HG02938 (cell line): ENCODE results near the gene DDR1.

Source experiments
- ATAC-seq: cut with Tn5 transposase; IDR thresholded peaks from one replicate; pipeline ENCODE4 v1.9.1; 2021; ENCODE audit warnings: mild to moderate bottlenecking, moderate library complexity; ENCODE audit not compliant: unreplicated experiment

Gene DDR1

DNA sequence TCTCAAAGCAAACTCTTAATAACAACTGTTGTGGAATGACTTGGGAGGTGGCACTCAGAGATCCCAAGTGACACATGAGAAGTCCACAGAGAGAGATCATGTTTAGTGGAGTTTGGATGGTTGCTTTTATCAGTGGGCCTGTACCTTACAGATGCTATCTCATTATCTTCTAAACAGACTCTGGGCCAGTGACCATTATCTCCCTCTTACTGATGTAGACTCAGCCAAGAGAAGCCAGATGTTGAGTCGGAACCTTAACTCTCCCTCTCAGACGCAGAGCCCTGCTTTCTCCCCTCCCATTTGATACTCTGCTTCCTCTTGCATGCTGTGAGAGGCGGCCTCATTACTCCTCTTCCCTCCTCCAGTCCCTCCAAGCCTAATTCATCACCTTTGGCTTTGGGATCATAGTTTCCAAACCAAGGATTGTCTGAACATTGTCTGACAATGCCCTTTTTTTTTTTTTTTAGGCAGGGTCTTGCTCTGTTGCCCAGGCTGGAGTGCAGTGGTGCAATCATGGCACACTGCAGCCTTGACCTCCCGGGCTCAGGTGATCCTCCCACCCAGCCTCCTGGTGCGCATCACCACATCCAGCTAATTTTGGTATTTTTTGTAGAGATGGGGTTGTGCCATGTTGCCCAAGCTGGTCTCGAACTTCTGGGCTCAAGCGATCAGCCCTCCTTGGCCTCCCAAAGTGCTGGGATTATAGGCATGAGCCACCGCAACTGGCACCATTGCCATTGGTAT, 4.5 kb upstream of the DDR1 start:
- no peak for ATAC-seq

DNA sequence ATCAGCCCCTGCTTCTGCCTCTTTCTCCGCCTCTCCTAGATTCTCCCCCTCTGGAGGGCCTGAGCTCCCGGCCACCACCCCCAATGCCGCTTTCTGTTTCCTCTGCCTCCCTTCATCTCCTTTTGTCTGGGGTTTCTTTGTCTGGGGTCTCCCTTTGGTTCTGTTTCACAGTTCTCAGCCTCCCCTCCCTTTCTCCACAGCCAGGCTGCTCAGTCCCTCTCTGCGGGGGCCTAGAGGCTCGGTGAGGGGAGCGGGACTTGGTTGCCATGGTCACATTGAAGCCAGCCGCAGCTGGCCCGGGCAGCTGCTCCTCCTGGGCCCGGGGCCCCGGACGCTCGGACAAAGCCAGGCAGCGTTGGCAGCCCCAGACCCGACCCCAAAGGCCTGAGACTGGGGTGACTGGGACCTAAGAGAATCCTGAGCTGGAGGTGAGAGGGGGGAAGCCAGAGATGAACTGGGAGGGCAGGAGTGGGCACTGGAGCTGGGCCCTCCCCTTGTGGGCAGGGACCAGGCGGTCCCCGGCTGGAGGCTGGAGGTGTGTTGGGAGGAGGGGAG, 3.5 kb upstream of the DDR1 start:
- ATAC-seq = no peak

DNA sequence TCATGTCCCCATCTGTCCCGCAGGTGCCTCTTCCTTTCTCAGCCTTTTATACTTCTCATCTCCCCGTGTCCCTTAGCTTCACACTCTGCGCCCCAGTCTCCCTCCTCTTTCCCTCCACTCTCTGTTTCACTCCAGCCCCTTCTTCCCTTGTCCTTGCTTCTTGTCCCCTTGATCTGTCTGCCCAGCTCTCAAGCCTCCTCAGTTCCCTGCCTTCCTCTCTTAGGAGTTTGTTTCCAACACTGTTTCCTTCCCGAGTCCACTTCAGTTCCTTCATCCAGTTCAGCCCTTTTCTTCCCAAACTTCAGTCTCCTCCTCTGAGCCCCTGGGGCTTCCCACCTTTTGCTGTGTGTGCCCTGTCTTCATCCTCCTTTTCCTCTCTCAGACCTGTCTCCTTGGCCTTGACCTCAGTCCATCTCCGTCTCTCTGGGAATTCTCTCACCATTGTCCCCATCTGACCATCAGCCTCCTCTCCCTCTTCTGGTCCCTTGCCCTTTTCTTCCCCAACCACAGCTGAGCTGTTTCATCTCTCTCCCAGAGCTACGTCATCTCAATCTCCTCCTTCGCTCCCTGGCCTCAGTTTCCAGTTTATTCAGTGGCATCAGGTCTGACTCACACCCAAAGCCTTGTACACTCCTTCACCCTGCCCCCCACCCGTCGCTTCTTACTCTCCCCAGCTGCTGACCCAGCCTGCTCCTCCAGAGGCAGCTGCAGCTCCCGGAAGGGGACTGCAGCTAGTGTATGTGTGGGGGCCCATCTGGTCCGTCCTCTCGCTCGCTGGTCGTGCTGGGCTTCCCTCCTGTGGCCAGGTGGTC, 2.7 kb upstream of the DDR1 start:
- ATAC-seq = no peak

DNA sequence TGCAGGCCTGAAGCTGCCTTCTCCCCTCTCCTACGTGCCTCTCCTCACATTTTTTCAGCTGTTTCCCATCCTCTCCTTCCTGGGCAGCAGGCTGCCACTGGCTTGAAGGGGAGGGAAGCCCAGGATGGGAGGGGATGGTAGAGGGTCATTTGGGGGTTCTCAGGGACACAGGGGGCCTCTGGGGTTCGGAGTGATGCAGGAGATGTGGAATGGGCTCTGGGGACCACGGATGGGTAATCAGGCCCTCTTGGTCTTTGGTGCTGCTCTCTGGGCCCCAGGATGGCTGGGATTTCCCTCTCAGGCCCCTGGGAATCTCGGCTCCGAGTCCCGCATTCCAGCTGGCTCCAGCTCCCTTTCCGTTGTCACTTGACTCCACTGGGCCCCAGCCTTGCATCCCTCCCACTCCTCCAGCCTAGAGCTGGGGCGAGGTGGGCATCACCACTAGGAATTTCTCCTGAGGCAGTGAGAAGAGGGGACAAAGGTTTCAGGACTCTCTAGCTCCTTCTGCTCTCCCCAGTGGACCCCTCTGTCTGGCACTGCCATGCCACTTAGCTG, 2.0 kb upstream of the DDR1 start:
- ATAC-seq = no peak

DNA sequence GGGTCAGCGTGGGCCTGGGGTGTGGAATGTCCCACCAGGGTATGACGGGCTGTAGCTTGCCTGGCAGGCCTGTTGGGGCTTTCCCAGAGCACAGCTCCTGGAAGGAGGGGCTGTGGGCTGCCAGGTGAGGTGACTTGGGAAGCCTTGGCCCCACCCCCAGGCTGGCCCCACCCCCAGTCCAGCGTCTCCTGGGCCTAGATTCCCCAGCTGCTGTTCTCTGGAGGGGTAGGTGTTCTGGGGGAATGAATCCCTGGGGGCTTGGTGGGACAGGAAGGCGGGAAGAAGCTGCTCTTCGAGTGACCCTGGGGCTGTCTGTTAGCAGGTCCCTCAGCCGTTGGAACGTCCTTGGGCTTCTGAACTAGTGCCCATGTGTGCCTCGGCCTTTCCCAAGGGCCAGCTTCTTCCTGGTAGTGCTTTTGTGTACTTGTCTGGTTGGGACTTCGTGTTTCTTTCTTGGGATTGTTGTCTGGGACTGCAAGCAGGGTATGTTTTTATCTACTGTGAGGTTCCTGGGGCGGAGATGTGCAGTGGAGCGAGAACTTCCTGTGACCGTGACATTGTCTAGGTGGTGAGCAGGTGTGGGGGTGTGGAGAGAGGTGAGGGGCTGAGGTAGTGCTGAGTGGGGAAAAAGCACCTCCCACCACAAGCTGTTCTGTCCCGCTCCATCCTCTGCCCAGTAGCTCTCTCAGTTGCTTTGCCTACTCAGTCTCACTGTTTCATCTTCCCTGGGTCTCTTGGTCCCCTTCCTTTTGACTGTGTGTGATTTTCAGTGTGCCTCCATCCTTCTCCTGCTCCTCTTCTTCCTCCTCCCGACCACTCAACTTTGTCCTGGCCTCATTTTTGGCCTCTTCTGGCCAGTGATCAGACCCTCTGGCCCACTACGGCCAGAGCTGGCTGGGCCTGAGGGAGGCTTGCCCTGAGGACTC, 1.3 kb upstream of the DDR1 start:
- no peak for ATAC-seq

DNA sequence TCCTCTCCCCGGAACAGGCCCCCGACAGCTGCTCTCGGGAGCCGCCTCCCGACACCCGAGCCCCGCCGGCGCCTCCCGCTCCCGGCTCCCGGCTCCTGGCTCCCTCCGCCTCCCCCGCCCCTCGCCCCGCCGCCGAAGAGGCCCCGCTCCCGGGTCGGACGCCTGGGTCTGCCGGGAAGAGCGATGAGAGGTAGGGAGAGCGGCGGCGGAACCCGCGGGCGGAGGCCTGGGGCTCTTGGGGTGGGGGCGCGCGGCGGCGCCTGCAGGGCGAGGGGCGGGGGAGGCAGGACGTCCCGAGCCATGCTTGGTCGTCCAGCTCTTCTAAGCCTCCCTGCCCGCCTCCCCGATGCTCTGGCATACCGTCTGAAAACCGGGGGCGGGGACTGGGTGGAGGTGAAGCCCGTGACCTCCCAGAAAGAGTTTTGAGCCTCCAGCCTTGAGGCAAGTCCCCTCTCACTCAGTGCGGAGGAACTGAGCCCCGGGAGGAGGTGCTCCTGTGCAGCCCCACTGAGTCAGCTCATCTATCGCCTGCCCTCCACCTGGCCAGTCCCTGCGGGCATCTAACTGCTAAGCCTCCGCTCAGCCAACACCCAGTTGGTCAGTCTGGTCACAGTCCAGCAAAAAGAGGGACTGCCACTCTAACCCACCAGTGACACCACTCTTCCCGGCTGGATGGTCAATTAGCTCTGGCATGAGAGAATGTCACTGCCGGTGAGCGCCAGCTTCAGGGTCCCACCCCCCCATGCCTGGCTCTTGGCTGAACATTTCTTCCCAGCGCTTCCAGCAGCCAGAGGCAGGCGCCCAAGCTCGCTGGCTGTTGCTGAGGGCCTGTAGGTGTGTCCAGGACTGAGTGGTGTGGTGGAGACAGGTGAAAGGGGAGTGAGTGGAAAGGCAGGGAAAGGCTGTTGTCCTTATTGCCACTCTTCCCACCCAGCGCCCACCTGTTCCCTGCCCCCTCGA, 482 bp downstream of the DDR1 start:
- no peak for ATAC-seq

DNA sequence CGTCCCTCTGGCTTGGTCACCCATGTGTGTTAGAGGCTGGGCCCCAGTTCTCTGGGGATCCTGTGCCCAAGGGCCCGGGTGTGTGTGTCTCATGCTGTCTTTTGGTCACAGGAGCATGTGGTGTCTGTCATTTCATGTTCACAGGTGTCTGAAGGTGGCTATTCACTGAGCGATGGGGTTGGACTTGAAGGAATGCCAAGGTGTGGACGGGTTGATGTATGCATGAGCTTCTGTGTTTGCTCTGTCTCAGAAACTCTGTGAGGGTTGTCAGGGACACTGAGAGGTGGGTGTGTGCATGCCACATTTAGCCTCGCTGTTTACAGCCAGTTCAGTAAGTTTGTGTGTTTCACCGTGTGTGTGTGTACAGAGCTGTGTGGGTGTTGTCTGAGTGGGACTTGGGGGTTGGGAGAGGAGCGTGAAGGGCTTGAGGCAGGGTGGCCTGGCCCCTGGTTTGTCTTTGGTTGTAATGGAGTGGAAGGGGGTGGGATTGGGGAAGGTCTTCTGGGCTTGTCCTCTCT, 1.2 kb downstream of the DDR1 start:
- no peak for ATAC-seq

DNA sequence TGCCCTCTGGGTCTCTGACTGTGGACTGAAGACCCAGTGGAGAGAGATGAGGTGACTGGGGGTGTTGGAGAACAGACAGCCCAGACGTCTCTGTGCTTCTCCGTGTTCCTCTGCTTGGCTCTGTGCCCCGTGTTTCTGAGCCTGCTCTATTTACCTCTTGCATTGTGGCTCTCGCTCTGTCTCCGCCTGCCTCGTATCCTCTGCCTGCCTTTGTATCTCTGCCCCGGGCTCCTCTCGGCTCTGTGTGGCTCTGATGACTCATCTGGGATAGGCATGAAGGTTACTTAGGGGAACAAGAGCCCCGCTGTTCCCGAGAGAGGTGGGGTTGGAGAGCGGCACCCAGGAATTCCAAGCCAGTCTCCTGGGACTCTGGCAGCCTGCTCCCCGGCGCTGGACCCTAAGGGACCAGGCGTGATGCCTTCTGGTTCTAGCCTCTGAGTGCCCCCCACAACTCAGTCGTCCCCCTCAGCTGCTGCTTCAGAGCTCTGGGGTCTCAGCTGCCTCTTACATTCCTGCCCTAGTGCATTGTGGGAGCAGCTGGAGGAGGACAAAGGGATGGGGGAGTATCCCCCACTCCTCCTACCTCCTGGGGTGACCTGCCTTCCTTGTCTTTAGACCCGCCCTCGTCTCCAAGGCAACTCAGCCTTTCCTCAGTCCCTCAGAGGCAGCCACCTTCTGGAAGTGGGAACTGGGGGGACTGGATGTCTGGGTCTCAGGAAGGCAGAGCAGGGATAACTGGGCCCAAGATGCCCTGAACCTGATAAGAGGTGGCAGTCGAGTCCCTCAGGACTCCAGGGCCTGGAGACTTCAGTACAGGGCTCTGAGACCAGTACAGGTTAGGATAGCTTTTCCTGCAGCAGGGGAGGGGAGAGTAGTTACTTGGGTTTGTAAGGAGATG, 1.9 kb downstream of the DDR1 start:
- no peak for ATAC-seq

DNA sequence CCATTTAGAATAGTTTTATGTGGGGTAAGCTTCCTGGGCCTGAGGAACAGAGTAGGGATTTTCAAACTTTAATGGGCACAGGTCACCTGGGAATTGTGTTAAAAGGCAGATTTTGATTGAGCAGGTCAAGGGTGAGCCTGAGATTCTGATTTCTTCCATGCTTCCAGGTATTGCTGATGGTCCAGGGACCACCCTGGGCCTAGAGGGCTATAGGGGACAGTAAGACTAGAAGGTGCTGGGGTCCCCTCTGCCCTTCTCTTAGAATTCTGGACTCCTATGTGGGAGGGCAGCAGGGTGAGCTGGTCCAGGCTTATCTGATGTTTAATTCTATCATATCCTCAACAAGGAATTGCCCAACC, 2.6 kb downstream of the DDR1 start:
- no peak for ATAC-seq

DNA sequence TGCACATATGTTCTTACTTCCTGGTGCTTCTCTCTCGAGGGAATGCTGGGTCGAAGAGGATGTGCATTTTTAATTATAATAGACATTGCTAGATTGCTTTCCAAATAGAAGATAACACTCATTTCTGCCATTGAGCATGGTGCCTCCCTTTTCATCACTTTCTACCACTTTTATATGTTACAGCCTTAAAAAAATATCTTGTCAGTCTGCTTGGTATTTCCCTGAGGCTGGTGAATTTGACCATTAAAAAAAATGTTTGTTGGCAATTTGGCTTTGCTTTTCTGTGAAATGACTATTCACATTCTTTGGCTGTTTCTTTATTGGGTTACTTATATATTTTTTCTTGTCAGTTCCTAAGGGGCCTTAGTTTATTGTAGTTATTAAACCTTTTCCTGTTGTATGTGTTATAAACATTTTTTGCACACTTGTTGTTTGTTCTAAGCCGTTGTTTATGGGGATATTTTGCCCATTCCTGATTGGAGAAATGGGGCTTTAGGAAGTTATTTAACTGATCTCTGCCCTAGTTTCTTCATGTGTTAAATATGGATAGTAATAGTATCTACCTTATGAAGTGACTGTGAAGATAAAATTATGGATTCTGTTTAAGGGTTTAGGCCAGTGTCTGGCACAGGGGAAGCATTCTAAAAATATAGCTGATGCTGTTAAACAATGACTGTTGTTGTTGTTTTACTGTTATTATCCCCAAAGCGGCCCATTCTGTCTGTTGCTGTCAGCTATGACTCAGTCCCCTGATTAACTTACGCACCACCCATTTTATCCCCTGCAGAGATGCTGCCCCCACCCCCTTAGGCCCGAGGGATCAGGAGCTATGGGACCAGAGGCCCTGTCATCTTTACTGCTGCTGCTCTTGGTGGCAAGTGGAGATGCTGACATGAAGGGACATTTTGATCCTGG, 3.8 kb downstream of the DDR1 start:
- ATAC-seq = no peak

DNA sequence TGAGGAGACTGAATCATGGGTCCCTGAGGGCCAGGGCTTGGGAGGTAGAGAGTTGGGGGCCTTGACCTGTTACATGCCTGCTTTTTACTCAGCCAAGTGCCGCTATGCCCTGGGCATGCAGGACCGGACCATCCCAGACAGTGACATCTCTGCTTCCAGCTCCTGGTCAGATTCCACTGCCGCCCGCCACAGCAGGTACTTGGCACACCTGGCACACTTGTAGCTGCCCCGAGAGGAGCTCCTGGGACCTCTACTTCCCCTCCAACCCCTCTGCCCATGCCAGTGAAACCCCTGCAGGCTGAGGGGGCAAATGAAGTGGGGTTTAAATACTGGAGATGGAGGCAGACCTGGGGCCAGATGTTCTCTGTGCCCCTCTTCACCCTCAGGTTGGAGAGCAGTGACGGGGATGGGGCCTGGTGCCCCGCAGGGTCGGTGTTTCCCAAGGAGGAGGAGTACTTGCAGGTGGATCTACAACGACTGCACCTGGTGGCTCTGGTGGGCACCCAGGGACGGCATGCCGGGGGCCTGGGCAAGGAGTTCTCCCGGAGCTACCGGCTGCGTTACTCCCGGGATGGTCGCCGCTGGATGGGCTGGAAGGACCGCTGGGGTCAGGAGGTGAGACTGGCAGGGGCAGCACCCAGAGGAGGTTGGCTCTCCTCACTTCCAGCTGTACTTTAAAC, 4.6 kb downstream of the DDR1 start:
- ATAC-seq = no peak

DNA sequence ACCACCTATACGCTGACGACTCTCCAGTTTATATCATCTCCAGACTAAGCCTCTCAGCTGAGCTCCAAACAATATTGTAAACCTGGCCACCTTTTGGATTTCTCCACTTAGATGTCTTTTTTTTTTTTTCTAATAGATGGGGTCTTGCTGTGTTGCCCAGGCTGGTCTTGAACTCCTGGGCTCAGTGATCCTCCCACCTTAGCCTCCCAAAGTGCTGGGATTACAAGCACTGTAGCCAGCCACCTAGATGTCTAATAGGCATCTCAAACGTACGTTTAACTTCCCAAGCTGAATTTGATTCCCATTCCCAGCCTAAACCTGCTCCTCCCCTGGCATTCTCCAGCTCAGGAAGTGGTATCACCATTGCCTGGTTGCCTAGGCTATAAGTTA, 5.2 kb downstream of the DDR1 start:
- no peak for ATAC-seq

DNA sequence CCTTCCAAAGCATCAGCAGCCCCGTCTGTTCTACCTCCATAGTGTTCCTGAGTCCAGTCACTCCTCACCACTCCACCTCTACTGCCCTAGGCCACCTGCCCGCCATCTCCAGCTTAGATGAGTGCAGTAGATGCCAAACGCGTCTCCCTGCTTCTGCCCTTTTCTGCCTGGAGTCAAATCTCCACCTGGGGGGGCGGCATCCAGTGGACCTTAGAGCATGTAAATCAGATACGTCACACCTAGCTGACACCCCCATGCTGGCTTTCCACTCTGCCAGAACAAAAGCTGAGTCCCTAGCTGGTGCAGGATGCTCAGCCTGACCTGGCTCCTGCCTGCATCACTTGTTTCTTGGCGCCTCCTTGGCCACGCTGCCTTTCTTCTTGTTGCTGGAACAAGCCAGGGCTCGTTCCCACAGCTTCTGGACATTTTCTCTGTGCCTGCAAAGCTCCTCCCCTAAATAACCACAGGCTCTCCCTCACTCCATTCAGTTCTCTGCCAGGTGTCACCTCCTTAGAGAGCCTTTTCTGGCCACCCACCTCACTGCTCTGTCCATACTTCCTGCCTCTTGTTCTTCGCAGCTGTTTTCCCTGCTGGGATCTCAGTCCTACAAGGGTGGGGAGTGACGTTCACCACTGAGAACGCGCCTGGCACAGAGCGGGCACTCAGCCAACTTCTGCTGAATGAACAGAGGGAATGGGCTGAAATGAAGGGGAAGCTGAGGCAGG, 5.8 kb downstream of the DDR1 start:
- no peak for ATAC-seq

DNA sequence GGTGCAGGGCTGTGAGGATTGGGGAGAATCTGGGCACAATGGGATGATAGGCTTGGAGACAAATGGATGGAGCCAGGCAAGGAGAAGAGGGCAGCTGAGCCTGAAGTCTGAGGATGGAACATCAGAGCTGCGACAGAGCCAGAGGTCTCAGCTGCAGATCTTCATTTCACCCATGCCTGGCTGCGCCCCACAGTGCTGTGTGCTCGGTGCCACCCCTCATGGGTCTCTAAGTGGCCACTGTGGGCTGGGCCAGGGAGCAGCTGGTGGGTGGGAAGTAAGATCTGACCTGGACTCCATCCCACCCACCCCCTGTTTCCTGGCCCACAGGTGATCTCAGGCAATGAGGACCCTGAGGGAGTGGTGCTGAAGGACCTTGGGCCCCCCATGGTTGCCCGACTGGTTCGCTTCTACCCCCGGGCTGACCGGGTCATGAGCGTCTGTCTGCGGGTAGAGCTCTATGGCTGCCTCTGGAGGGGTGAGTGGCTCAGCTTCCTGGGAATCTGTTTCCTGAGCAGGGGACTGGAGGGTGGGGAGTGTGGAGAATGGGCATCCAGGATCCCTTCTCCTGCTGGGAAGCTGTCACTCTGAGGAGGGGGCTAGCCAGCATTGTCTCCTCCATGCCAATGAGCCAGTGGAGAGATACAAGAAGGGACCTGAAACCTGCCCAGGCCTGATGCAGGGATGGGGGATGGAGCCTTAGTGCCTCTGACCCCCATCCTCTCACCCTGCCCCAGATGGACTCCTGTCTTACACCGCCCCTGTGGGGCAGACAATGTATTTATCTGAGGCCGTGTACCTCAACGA, 6.5 kb downstream of the DDR1 start:
- ATAC-seq = no peak

DNA sequence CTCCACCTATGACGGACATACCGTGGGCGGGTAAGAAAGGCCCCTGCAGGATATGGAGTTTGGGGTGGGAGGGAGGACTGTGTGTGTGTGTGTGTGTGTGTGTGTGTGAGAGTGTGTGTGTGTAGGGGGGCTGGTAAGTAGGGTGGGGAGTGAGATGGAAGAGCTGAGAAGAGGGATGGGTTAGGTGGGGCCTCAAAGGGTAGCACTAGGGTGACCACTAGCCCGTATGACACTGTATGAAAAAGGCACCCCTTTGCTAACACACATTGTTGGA, 7.1 kb downstream of the DDR1 start:
- no peak for ATAC-seq
